OCI-LY3 (cell line): ENCODE results near the gene ITPKB.

Experiments used
- EZH2phosphoT487 ChIP-seq: fragments of 200-600 bp; shearing (Covaris generic); IDR thresholded peaks from 2 replicates; pipeline ENCODE4 v1.6.1; 2018; ENCODE audit warnings: antibody characterized with exemption, mixed run types, low read depth
- TF ChIP-seq, protein P1 (sequence below): fragments of 200-600, 300-600 bp; sonication (generic); IDR thresholded peaks from 2 replicates; pipeline ENCODE4 v1.5.1; 2014; ENCODE audit warnings: antibody characterized with exemption, low read length, low read depth

DNA sequence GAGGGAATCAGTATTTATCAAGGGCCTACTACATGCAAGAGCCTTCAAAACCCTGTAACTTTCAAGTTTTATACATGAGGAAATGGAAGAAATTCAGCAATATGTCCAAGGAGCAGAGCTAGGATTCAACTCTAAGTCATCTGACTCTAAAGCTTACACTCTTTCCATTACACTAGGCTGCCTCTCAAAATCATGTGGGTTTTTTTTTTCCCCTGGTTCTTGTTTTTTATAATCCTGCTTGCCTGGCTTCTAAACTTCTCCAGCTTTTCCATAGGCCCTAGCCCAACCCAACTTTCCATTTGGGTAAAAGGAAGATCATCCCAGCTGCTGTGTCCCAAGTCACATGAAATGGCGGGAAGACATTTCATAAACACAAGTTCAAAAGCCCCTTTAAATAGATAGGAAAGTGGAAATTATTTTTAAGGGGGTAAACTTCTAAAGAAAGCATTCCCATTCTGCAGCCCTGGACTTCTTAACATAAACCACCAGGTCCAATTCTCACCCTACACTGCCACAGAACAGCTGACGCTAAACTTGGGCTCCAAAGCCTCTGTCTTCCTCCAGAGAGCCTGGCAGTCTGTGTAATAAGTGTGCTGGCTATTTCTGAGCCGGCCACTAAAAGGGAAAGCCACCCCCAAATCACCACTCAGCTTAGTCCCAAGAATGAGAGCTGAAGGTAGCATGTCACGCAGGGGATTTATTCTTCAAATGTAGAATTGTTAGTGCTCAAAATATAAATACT, 46.9 kb downstream of the ITPKB start:
- TF ChIP-seq, protein P1, sequence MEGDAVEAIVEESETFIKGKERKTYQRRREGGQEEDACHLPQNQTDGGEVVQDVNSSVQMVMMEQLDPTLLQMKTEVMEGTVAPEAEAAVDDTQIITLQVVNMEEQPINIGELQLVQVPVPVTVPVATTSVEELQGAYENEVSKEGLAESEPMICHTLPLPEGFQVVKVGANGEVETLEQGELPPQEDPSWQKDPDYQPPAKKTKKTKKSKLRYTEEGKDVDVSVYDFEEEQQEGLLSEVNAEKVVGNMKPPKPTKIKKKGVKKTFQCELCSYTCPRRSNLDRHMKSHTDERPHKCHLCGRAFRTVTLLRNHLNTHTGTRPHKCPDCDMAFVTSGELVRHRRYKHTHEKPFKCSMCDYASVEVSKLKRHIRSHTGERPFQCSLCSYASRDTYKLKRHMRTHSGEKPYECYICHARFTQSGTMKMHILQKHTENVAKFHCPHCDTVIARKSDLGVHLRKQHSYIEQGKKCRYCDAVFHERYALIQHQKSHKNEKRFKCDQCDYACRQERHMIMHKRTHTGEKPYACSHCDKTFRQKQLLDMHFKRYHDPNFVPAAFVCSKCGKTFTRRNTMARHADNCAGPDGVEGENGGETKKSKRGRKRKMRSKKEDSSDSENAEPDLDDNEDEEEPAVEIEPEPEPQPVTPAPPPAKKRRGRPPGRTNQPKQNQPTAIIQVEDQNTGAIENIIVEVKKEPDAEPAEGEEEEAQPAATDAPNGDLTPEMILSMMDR: no peak
- no peak for TF ChIP-seq EZH2phosphoT487
